ENCODE results near the gene GAP43.

Gene GAP43

DNA sequence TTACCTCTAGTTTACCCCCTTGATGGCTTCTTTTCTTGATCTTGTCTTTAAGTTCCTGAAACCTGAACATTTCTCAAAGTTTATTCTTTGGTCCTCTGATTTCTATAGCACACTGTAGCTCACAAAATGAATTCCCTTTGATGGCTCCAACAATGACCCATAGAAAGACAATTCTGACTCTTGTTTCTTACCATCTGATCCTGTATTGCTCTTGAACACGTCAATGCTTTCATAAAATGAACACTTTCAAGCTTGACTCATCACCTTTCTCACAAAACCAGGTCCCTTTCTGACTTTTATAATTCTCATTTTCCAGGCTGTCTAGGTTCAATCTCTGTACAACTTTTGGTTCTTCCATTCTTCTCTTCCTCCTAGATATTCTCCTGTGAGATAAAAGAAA is 5.7 kb upstream of the GAP43 start:
- TF ChIP-seq, protein P1, sequence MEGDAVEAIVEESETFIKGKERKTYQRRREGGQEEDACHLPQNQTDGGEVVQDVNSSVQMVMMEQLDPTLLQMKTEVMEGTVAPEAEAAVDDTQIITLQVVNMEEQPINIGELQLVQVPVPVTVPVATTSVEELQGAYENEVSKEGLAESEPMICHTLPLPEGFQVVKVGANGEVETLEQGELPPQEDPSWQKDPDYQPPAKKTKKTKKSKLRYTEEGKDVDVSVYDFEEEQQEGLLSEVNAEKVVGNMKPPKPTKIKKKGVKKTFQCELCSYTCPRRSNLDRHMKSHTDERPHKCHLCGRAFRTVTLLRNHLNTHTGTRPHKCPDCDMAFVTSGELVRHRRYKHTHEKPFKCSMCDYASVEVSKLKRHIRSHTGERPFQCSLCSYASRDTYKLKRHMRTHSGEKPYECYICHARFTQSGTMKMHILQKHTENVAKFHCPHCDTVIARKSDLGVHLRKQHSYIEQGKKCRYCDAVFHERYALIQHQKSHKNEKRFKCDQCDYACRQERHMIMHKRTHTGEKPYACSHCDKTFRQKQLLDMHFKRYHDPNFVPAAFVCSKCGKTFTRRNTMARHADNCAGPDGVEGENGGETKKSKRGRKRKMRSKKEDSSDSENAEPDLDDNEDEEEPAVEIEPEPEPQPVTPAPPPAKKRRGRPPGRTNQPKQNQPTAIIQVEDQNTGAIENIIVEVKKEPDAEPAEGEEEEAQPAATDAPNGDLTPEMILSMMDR (IDR thresholded peaks at IDR 0.05), result no peak

DNA sequence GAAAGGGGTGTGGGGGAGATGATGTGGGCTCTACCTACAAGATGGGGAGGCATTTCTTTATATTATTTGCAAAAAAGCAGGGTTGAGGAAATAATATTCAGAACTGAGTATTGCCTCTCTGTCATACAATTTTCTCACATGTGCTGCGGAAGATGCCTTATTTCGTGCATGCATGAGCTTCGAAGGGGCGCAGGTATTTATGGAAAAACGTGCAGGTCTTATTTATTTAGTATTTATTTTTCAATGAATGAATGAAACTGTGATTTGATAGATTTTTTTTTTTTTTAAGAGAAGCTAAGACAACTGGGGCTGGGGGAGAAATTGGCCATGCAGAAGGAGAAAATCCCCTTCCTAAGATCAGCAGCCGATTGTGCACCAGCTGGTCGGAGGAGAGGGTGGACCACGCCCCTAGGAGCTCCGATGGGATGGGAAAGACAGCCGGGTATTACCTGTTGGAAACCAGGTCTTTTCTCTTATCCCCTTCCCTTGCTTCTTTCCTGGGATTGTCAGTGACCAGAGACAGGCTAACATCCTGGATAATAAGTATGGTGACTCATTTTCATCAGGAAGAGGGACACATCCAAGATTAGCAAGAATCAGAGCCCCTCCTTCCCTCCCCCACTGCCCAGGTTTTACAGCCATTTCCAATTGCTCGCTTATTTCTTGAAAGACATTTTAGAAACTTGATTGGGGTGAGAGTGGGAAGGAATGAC is 875 bp downstream of the GAP43 start:
- TF ChIP-seq, protein P1 (IDR thresholded peaks at IDR 0.05), result no peak

DNA sequence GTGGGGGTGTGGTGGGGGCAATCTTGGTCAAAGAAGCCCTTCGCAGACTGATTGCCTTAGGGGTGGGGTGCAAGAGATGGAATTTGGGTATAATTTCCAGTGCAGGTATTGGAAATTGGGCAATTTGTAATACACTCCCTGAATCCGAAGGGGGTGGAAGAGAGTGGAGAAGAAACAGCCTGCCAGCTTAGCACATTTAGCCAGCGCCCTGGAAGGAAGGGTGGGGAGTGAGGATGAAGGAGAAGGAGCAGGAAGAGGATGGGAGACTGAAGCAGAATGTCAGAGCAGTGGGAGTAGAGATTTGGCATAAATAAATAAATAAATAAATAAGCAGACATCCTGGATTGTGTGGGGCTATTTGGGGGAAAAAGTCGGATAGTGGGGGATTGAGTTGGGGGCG is 1.6 kb downstream of the GAP43 start:
- TF ChIP-seq, protein P1 (IDR thresholded peaks at IDR 0.05), result no peak

DNA sequence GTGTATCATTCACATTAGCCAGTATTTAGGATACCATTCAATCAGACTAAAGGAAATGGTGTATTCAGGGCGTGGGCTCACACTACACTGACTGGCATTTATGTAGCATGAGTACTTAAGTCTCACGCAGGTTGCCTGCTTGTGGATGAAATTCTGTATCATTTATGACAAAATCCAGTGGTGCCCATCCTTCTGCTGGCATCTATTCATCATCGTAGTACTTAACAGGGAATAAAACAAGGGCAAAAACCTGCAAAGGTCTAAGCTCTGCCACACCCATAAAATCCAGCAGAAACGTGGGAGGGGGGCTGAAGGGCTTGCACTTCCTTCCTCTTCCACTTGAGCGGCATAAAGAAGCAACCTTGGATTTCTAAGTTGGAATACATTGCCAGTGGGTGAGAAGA is 2.7 kb downstream of the GAP43 start:
- TF ChIP-seq, protein P1 (IDR thresholded peaks at IDR 0.05), result no peak

DNA sequence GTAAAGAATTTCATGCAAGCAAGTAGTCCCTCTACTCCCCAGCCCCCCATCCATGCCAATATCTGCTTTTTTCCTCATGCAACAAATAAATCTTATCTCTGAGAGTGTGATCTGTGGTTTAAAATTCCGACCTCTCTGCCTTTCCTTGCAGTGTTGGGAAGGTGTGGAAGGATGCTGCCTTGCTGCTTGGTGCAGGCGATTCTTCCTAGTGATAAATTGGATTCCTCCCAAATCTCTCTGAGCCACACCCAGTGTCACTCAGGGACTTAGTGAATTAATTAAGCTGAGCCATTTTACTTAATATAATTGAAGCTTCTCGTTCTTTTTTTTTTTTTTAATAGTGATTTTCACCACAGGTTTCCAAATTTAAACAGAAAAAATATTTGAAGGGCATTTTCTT is 3.4 kb downstream of the GAP43 start:
- TF ChIP-seq, protein P1 (IDR thresholded peaks at IDR 0.05), result no peak

DNA sequence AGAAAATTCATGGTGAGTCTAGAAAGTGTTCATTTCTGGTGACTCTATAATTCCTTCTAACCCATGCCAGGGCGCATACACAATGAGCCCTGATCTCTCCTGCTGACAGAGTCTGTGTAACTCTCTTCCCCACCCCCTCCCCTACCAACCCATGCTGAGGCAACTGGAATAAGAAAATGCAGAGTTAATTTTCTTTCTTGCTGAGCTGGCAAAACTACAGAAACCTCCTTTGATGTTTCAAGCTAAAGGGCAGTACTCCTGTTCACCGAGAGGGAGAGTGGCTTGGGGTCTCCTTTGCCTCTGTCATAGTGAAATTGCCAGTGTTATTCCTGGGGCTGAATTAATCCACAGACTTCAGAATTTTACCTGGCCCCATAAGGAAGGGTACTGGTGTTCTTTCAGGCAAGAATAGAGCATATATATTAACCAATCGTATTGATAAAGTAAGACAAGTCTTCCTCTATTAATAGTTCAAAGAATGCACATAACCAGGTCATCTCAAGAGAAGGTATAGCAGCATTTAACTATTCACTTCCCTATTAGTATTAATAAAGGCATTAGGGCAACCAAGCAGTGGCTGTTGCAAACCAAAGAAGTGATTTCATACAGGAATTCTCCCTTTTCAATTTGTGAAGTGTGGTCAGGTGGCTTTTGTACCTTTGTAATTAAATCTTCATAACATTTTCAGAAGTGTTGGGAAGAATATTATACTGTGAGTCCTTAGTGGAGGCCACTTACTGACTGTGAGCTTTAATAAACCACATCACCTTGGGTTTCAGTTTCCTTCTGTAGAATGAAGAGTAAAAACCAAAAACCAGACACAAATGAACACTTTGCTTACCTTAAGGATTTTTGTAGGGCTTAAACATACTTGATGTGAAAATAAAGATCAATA is 4.1 kb downstream of the GAP43 start:
- TF ChIP-seq, protein P1 (IDR thresholded peaks at IDR 0.05), result no peak

DNA sequence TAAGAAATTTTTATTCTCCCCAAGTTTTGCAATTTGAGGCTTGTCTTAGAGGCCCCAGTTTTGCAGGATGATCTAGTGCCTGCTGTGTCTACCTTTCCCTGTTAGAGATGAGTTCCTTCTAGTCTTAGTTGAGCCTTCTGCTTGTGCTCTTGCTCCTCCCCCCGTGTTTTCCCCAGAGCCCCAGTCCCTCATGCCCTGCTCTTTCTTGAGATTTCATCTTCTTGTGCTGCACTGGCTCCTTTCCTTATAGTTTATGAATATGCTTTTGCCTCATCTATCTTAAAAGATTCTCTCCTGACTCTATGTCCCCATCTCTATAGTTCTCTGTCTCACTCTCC is 4.7 kb downstream of the GAP43 start:
- TF ChIP-seq, protein P1 (IDR thresholded peaks at IDR 0.05), result no peak
